ENCODE data around the gene TBCE.

Gene TBCE

DNA sequence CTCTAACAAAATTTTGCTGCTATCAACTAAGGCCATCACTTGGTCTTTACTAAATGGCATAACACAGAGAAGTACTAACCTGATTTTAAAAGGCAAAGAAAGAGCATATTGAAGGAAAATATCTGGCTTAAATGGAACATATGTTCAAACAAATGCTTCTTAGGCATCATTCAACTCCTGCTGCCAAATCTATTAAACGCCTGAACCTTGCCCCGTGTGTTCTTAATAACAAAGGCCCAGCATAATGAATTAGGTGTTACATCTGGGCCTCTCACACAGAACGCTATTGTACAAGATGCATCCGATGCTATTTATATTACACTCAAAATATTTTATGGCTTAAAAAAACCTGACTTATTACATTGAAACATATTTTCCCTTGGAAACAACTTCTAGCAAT, 88.6 kb downstream of the TBCE start:
- TF ChIP-seq, protein P1, sequence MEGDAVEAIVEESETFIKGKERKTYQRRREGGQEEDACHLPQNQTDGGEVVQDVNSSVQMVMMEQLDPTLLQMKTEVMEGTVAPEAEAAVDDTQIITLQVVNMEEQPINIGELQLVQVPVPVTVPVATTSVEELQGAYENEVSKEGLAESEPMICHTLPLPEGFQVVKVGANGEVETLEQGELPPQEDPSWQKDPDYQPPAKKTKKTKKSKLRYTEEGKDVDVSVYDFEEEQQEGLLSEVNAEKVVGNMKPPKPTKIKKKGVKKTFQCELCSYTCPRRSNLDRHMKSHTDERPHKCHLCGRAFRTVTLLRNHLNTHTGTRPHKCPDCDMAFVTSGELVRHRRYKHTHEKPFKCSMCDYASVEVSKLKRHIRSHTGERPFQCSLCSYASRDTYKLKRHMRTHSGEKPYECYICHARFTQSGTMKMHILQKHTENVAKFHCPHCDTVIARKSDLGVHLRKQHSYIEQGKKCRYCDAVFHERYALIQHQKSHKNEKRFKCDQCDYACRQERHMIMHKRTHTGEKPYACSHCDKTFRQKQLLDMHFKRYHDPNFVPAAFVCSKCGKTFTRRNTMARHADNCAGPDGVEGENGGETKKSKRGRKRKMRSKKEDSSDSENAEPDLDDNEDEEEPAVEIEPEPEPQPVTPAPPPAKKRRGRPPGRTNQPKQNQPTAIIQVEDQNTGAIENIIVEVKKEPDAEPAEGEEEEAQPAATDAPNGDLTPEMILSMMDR (IDR thresholded peaks at IDR 0.05) = no peak

DNA sequence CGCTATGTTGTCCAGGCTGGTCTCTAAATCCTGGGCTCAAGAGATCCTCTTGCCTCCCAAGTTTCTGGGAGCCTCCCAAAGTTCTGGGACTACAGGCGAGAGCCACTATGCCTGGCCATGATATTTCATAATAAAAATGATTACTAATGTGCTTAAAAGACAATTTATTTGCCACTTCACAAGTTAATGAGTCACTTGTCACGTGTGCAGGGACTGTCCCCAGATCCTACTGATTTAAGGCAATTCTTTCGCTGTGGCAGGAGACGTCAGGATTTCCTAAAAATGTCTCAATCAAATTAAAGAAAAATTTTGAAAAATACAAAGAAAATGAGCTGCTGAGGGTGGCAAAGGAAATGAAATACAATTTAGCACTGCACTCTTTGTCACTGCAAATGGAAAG, 93.5 kb downstream of the TBCE start:
- TF ChIP-seq, protein P1 (IDR thresholded peaks at IDR 0.05) = no peak

DNA sequence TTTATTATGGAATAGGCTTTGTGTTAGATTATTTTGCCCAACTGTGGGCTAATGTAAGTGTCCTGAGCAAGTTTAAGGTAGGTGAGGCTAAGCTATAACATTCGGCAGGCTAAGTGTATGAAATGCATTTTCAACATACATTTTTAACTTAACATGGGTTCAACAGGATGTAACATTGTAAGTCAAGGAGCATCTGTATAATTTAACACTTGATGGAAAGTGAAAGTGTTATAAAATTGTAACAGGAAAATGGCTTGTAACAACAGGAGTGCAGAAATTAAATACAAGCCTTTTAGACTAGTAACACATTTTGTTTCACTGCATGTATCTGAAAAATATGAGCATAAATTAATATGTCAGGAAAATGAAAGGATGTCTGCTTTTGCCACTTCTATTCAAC, 94.7 kb downstream of the TBCE start:
- TF ChIP-seq, protein P1 (IDR thresholded peaks at IDR 0.05) = no peak

- TF ChIP-seq, protein P1 (IDR thresholded peaks at IDR 0.05) = no peak
Observed at GRCh38 chr1:235465066-235465465, 97.8 kb downstream of the TBCE start.

- TF ChIP-seq, protein P1 (IDR thresholded peaks at IDR 0.05) = no peak
Observed at GRCh38 chr1:235468004-235468403, 100.8 kb downstream of the TBCE start.

DNA sequence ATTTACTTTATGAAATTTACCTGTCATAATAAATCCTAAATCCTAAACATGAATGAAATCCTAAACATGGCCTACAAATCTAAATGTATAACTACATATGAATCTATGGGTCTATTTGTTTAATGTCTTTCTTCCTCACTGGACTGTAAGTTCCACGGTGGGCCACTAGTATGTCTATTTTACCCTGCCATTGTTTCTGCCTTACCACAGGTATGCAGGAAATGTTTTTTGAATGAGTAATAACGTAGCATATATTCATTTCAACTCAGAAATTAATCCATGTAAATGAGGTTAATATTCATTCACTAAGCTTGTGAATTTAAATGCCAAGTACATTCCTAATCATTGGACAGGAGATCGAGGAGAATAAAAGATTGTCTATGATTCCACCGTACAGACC, 101.7 kb downstream of the TBCE start:
- TF ChIP-seq, protein P1 (IDR thresholded peaks at IDR 0.05) = no peak

DNA sequence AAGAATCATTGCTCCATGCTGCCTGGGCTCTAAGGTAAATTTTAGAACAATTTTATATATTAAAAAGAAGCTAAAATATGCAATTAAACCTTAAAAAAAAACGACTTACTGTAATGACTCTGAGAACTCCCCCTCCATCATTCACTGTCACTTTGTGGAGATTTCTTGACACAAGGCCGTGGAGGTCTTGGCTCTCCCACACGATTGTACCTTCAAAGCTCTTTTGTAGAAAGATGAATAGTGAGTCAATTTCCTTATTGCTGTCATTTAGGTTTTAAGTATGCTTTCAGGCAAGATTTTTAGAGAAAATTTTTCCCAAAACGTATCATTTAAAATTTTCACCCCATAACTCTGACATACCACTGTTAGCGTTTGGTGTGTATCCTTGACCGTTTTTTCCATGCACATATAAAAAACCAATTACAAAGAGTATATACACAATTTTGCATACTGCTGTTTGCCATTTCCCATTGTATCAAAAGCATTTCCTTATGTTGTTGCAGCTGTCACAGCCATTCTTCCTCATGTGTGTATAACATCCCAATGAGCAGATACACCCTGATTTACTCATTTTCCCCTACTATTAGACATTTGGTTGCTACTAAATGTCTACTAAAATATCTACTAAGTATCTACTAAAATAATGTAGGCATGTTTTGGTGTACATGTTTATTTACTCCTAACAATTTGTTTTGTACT, 103.7 kb downstream of the TBCE start:
- TF ChIP-seq, protein P1 (IDR thresholded peaks at IDR 0.05) = no peak

DNA sequence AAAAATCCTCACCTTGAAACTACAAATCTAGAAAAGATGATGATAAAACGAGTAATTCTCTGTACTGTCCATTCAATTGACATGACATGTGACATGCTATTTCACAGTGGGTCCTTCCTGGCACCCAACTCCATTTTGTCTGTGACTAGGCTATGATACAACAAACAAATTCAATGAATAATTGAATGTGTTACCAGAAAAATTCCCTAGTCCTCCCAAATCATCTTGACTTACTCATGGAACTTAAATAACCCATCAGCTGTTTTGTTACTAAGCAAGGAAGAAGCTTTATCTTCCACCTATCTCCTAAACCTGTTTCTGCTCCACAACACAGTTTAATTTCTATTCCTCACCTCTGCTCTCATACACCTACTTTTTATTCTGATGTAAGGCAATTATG, 106.6 kb downstream of the TBCE start:
- TF ChIP-seq, protein P1 (IDR thresholded peaks at IDR 0.05) = no peak
